ENCODE results near the gene GPR161.

Gene GPR161

GRCh38 chr1:168092566-168093355 is 44.0 kb downstream of the GPR161 start:
- Mint-ChIP-seq H3K36me3 (ENCODE audit: low read depth) (no peaks in the 10 kb centered on the region), H3K27me3 (ENCODE audit: low read depth) (peaks cover 3% of the 10 kb centered on the region), H3K27ac (no peak overlapping the region), H3K9me3 (no peaks in the 10 kb centered on the region), H3K4me1 (ENCODE audit: low read depth) (no peaks in the 10 kb centered on the region), H3K4me3 (no peak overlapping the region)
- DNase-seq (ENCODE audit: low spot score) = no peak

DNA sequence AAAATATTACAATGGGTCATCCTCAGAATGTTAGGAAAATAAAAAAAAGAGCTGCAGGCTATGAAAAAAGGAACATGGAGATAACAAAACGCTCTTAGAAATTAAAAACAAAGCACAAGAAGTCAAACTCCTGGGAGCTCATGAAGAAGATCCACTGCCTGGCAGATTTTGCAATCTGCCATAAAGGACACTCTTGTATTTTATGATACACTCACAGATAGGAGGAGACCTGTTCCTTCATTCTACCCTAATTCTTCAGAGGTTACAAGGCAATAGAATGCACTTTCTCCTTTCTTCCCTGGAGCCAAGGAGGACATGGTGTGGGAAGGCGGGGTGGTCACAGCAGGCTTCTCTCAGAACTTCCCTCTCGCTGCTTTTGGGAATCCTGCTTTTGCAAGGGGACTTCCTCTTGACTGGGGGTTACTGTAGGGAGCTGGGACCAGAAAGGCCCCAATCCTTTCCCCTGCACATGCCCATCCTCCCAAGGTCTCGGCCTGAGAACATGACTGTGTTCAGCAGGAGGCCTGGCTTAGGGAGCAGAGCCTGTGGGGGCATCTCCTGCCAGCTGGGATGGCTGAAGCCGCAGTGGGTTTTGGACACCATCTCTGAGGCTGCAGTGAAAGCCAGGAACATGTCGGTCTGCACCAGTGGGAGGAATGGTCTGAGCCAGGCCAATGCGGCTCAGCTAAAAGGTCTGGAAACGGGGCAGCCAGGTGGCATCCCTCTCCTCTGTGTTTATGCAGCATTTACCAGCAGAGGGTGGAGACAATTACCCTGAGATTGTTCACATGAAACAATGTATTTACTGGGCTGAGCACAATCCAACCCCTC is 44.8 kb downstream of the GPR161 start:
- Mint-ChIP-seq H3K36me3 (ENCODE audit: low read depth) (no peaks in the 10 kb centered on the region), H3K27me3 (ENCODE audit: low read depth) (peaks cover 3% of the 10 kb centered on the region), H3K27ac (no peak overlapping the region), H3K4me1 (ENCODE audit: low read depth) (no peaks in the 10 kb centered on the region), H3K4me3 (no peak overlapping the region), H3K9me3 (no peaks in the 10 kb centered on the region)
- DNase-seq (ENCODE audit: low spot score) = no peak

- Mint-ChIP-seq H3K9me3 (no peaks in the 10 kb centered on the region), H3K27me3 (ENCODE audit: low read depth) (peaks cover 3% of the 10 kb centered on the region), H3K4me1 (ENCODE audit: low read depth) (no peaks in the 10 kb centered on the region), H3K4me3 (no peak overlapping the region), H3K36me3 (ENCODE audit: low read depth) (no peaks in the 10 kb centered on the region), H3K27ac (no peak overlapping the region)
- no peak for DNase-seq (ENCODE audit: low spot score)
These were observed 45.7 kb downstream of the GPR161 start for GRCh38 chr1:168091063-168091462.

DNA sequence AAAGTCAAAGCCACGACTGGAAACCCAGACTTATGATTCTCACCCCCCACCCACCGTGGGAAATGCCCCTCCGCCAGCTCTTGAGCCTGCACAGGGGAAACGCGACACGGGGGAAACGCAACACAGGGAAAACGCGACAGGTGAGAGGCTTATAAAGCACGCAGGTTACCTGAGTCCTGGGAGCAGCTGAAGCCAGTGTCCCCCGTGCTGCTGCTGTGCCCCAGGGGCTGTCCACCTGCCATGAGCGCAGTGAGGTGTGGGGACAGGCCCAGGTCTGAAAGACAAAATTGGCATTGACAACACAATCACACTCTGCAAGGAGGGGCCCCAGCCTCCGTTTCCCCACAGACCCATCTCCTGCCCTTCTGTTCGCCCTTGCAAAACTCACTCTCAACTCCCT is 46.3 kb downstream of the GPR161 start:
- Mint-ChIP-seq H3K4me3 (no peak overlapping the region), H3K9me3 (no peaks in the 10 kb centered on the region), H3K36me3 (ENCODE audit: low read depth) (no peaks in the 10 kb centered on the region), H3K4me1 (ENCODE audit: low read depth) (no peaks in the 10 kb centered on the region), H3K27ac (no peak overlapping the region), H3K27me3 (ENCODE audit: low read depth) (peaks cover 3% of the 10 kb centered on the region)
- DNase-seq (ENCODE audit: low spot score) = no peak

- no peak for DNase-seq (ENCODE audit: low spot score)
- H3K4me3 Mint-ChIP-seq = no peak overlapping the region
- no peaks in the 10 kb centered on the region for H3K9me3 Mint-ChIP-seq
- H3K36me3 Mint-ChIP-seq (ENCODE audit: low read depth) = no peaks in the 10 kb centered on the region
- H3K27ac Mint-ChIP-seq = no peak overlapping the region
- peaks cover 3% of the 10 kb centered on the region for H3K27me3 Mint-ChIP-seq (ENCODE audit: low read depth)
- H3K4me1 Mint-ChIP-seq (ENCODE audit: low read depth) = no peaks in the 10 kb centered on the region
These were observed 46.8 kb downstream of the GPR161 start for GRCh38 chr1:168089979-168090337.

DNA sequence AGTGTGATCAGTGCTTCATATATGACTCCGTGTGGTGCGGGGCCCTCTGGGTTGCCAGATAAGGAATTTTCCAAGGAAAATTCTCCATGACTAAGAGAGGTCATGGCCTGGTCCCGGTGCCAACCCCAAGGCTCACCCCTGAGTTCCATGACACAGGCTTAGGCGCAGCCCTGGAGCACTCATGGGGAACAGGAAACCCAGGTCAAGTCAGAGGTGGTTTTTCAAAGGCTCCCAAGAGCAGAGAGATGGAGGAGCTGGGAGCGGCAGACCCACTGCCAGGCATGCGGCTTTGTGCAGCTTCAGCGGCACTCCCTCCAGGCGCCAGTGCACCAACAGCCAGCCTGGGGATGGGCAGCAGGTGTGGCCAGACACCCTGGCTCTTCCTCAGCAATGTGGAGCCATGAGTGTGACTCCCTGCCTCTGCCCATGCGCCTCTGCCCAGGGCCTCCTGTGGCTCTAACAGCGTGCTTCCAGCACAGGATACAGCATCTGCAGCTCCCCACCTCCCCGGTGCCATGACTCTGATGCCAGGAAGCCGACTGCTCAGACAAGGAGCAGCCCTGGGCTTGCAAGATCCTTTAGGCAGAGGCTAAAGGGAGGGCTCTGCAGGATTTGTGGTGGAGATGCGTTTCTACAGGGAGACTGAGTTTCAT is 47.3 kb downstream of the GPR161 start:
- Mint-ChIP-seq H3K4me3 (no peak overlapping the region), H3K9me3 (no peaks in the 10 kb centered on the region), H3K27ac (no peak overlapping the region), H3K4me1 (ENCODE audit: low read depth) (peaks cover 3% of the 10 kb centered on the region), H3K27me3 (ENCODE audit: low read depth) (peaks cover 3% of the 10 kb centered on the region), H3K36me3 (ENCODE audit: low read depth) (no peaks in the 10 kb centered on the region)
- DNase-seq (ENCODE audit: low spot score) = no peak

- H3K27ac Mint-ChIP-seq = no peak overlapping the region
- no peak for DNase-seq (ENCODE audit: low spot score)
- no peak overlapping the region for H3K4me3 Mint-ChIP-seq
- peaks cover 3% of the 10 kb centered on the region for H3K4me1 Mint-ChIP-seq (ENCODE audit: low read depth)
- H3K36me3 Mint-ChIP-seq (ENCODE audit: low read depth) = no peaks in the 10 kb centered on the region
- no peaks in the 10 kb centered on the region for H3K9me3 Mint-ChIP-seq
- H3K27me3 Mint-ChIP-seq (ENCODE audit: low read depth) = no peaks in the 10 kb centered on the region
These were observed 48.0 kb downstream of the GPR161 start for GRCh38 chr1:168088511-168089325.

DNA sequence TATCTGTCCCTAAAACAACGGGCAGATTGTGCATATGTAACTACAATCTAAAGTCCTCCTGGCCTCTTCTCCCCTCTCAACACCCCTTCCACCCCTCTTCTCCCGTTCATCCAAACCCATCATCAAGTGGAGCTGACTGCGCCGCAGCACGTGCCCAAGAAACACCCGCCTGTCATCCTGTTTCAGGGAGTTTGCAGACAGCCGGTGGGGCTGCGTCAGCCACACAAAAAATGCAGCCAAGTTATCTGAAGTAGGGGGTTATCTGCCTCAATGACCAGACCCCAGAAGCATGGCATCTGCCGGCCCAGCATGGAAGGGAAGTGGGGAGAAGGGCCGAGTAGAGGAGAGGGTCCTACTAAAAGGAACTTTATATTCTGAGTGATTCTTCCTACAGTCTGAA is 49.0 kb downstream of the GPR161 start:
- Mint-ChIP-seq H3K27me3 (ENCODE audit: low read depth) (no peaks in the 10 kb centered on the region), H3K27ac (no peak overlapping the region), H3K9me3 (no peaks in the 10 kb centered on the region), H3K4me3 (no peak overlapping the region), H3K4me1 (ENCODE audit: low read depth) (peaks cover 3% of the 10 kb centered on the region), H3K36me3 (ENCODE audit: low read depth) (no peaks in the 10 kb centered on the region)
- DNase-seq (ENCODE audit: low spot score) = no peak

DNA sequence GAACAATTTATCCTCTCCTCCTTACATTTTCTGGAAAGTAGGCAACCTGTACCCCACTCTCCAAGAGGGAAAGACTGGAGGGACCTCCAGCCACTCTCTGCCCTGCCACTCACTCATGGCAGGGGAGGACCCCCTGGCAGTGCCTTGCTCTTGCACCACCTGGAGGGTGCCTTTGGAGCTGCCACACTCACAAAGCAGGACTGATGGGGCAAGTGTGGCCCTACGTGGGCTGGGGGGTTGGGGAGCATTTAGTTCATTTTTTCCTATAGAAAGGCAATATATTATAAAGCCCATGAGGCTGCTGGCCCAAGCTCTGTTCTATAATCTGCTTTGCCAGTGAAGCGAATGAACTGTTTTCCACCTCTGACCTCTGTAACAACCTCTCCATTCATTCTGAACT is 50.3 kb downstream of the GPR161 start:
- no peaks in the 10 kb centered on the region for H3K9me3 Mint-ChIP-seq
- H3K4me3 Mint-ChIP-seq = no peak overlapping the region
- H3K36me3 Mint-ChIP-seq (ENCODE audit: low read depth) = no peaks in the 10 kb centered on the region
- H3K27ac Mint-ChIP-seq = no peak overlapping the region
- no peak for DNase-seq (ENCODE audit: low spot score)
- peaks cover 5% of the 10 kb centered on the region for H3K4me1 Mint-ChIP-seq (ENCODE audit: low read depth)
- no peaks in the 10 kb centered on the region for H3K27me3 Mint-ChIP-seq (ENCODE audit: low read depth)

GRCh38 chr1:168085401-168085872 is 51.3 kb downstream of the GPR161 start:
- peaks cover 5% of the 10 kb centered on the region for H3K4me1 Mint-ChIP-seq (ENCODE audit: low read depth)
- H3K27me3 Mint-ChIP-seq (ENCODE audit: low read depth) = no peaks in the 10 kb centered on the region
- H3K36me3 Mint-ChIP-seq (ENCODE audit: low read depth) = no peaks in the 10 kb centered on the region
- H3K4me3 Mint-ChIP-seq = no peak overlapping the region
- no peak for DNase-seq (ENCODE audit: low spot score)
- H3K27ac Mint-ChIP-seq = no peak overlapping the region
- no peaks in the 10 kb centered on the region for H3K9me3 Mint-ChIP-seq

- H3K4me1 Mint-ChIP-seq (ENCODE audit: low read depth) = peaks cover 5% of the 10 kb centered on the region
- no peak overlapping the region for H3K27ac Mint-ChIP-seq
- DNase-seq (ENCODE audit: low spot score) = peak; percentile 42
- no peaks in the 10 kb centered on the region for H3K36me3 Mint-ChIP-seq (ENCODE audit: low read depth)
- no peaks in the 10 kb centered on the region for H3K9me3 Mint-ChIP-seq
- no peak overlapping the region for H3K4me3 Mint-ChIP-seq
- H3K27me3 Mint-ChIP-seq (ENCODE audit: low read depth) = no peaks in the 10 kb centered on the region
These were observed 52.1 kb downstream of the GPR161 start for GRCh38 chr1:168084396-168085231.

- Mint-ChIP-seq H3K4me3 (no peak overlapping the region), H3K36me3 (ENCODE audit: low read depth) (no peaks in the 10 kb centered on the region), H3K27me3 (ENCODE audit: low read depth) (no peaks in the 10 kb centered on the region), H3K9me3 (no peaks in the 10 kb centered on the region), H3K27ac (no peak overlapping the region), H3K4me1 (ENCODE audit: low read depth) (peaks cover 5% of the 10 kb centered on the region)
- DNase-seq (ENCODE audit: low spot score) = no peak
These were observed 53.0 kb downstream of the GPR161 start for GRCh38 chr1:168083456-168084325.
